HG03460 (cell line): ENCODE measurements around the gene RAD18.

Source experiments
- ATAC-seq: cut with Tn5 transposase; IDR thresholded peaks from one replicate; pipeline ENCODE4 v1.9.1; 2021; ENCODE audit not compliant: unreplicated experiment

Gene RAD18

DNA sequence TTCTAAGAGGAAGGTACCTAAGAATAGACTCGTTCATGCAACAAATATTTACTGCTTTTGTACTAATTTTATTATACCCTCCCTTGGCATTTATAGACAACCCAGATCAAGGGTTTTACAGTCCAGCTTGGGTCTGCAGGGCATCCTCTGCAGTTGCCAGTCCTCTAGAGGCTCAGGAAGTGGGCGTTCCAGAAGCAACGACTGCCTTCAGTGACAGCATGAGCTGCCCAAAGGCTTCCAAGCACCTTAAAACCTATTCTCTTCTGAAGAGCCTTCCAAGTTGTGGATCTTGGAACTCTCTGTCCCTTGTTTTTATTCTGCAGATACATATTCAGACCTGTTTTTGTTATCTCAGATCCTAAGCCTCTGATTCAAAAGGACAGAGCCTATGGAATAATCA is 95.6 kb downstream of the RAD18 start:
- ATAC-seq = no peak

DNA sequence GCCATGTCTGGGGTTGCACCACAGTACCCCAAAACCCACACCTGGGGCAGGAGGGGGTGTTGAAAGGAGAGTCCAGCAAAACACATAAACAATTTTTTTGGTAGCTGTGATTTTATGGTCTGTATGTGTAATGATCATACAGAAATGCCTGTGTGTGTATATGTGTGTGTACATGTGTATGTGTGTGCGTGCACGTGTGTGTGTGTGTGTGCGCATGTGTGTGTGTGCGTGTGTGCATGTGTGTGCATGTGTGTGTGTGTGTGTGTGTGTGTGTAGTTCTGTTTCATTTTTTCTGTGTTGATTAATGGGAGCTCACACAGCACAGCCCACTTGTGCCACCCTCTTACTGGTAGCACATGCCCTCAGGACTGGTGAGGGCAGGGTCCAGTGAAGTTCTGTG is 97.6 kb downstream of the RAD18 start:
- ATAC-seq = no peak

DNA sequence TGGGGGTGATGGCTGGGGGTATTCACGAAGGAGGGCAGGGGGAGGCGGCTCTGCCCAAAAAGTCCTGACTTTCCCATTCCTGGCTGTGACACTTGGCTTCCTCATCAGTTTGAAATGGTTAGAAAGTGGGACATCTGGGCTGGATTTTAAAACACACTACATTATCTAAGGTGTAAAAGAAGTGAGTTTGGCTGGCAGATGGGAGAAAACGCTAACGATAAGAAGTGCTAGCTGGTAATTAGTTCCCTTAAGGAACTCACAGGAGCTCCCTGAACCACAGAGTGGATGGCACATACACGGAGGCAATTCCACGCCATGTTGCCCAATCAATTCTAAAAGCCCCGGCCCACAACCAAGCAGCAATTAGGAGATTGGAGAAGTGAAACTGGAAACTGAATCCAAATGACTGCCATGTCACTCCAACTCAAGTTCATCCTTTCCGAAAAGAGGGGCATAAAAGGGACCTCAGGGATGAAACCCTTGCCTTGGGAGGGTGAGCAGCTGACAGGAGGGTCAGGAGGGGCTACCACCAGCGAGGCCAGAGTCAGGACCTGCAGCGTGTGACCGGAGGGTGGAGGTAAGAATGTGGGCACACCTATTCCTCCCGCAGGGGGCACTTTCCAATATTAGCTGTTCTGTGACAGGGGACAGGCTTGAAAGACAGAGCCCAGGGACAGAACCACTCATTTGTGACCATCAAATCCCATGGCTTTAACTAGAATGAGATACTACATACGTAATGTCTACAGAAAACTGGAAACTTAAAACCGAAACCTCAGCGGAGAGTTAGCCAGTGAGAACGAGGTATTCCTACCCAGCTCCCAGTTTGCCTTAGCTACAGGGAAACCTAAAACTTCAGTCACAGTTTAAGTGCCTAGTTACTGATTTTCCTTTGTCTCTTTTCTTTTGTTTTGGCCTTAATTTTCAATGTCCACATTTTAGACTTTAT is 98.6 kb downstream of the RAD18 start:
- ATAC-seq = no peak

DNA sequence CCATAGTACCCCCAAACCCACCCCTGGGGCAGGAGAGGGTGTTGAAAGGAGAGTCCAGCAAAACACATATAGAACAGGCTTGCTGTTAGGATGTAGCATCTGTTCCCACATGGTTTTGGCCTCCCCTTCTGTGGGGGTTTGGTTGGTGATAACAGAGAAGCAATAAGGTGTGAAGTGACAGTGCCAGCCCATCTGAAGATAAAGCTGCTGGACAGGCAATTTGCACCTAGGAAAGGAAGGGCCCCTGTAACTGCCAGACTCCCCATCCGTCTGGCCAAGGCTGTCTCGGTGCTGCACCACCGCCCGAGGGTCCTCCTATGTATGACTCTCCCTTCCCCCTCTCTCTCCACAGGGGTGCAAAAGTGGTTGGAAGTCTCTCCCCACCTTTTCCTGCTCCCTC is 99.4 kb downstream of the RAD18 start:
- ATAC-seq = no peak

- ATAC-seq = no peak
Measured at GRCh38 chr3:8857720-8858367, 105.4 kb downstream of the RAD18 start.

DNA sequence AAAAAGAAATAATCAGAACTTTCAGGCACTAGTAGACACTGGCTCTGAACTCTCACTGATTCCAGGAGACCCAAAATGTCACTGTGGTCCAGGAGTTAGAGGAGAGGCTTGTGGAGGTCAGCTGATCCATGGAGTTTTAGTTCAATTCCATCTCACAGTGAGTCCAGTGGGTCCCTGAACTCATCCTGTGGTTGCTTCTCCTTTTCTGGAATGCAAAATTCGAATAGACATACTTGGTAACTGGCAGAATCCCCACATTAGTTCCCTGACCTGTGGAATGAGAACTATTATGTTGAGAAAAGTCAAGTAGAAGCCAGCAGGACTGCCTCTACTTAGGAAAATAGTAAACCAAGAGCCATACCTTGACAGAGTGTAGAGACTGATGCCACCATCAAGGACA is 106.6 kb downstream of the RAD18 start:
- no peak for ATAC-seq

DNA sequence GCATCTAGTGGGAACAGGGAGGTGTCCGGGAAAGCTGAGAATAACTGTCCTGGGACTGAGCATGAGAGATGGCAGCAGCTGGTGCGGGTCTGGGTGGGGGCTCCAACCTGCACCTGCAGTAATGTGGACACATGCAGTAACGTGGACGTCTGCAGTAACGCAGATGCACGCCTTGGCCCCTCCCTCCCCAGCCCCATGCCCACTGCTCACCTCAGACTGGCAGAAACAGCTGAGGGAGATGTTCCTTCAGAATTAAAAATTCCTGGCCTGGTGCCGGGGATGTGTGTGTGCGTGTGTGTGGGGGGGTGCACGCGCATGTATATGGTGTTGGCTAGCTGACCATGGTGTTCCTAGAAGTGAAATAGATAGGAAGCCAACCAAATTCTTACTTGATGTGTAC is 107.2 kb downstream of the RAD18 start:
- ATAC-seq = no peak

DNA sequence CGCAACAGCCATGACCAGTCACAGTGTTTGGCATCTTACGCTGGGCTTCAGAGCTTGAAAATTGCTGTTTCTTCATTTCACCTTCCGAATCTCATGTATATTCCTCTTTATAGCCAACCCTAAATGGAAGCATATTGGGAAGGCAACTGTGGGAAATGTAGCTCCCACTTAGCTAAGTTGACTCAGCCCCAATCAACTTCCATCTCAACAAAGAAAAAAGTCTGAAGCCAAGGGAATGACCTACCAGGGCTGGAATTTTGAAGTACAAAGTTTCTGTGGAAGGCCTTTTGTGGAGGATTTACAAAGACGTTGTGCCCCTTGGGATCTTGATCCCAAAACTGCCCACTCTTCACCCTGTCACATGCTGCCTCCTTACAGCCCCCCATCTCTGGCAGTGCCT is 108.6 kb downstream of the RAD18 start:
- ATAC-seq = no peak

DNA sequence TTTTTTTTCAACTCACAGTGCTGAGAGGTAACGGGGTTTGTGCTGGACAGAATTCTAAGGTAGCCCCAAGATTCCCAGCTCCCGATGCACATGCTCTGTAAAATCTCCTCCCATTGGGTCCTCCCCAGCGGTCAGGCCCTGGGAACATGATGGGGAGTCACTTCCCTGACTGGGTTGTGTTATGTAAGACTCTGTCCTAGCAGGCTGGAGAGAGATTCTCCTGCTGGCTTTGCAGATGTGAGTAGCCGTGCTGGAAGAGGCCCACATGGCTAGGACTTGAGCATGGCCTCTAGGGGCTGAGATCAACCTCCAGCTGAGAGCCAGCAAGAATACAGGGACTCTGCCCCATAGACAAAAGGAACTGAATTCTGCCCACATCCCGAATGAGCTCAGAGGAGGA is 110.2 kb downstream of the RAD18 start:
- ATAC-seq = no peak

DNA sequence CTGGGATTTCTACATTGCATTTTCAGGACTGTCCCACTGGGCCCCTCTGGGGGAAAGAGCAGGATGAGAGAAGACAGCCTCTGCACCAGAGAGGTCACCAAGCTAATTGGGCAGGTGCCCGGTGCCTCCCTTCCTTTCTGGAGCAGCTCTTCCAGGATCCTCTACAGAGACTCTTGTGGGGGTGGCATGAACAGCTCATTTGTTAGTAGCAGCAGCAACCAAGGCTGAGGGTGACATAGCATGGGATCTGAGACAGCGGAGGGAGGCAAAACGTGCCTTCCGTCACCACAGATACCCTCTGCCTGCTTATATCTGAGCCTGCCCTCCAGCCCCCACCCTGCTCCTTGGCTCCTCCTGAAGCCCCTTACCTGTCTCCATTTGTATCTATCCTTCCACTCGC is 110.8 kb downstream of the RAD18 start:
- no peak for ATAC-seq

- no peak for ATAC-seq
Measured at GRCh38 chr3:8851703-8852102, 111.6 kb downstream of the RAD18 start.

DNA sequence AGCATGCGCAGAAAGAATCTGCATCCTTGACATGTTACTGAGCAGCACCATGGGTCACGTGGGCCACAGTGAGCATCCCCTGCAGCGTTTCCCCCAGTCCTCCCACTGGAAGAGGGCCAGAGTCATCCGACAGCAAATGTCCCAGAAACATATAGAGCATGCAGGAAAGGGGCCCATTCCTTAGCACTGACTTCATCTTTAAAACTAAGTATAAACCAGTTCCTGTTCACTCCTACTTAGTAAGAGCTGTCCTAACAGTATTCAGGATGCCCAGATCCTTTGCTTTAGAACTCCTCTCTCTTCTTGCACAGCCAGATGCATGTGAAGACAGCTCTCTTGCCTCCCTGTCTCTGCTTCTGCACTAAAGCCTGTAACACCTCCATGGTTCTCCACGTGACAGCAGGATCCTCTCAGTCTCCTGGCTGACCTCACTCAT is 114.6 kb downstream of the RAD18 start:
- no peak for ATAC-seq

GRCh38 chr3:8847317-8847716 is 116.0 kb downstream of the RAD18 start:
- no peak for ATAC-seq

- no peak for ATAC-seq
Measured at GRCh38 chr3:8846176-8846575, 117.1 kb downstream of the RAD18 start.

GRCh38 chr3:8845641-8846040 is 117.6 kb downstream of the RAD18 start:
- no peak for ATAC-seq

DNA sequence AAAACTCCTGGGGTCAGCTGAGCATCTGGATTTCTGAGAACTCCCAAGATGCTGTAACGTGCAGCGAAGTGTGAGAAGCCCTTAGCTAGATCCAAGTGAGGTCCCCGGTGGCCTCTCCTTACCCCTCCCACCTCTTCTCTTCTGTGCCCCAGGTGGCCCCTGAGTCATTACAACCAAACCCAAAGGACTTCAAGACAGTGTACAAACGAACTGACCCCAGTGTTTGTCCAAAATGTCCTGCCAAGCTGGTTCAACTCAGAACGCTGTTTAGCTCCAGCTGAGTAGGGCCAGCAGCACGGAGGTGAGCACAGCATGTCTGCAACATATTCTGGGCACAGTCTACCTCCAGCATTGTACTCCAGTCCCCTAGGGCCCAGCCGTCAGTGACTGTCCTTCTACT is 119.9 kb downstream of the RAD18 start:
- ATAC-seq = no peak

DNA sequence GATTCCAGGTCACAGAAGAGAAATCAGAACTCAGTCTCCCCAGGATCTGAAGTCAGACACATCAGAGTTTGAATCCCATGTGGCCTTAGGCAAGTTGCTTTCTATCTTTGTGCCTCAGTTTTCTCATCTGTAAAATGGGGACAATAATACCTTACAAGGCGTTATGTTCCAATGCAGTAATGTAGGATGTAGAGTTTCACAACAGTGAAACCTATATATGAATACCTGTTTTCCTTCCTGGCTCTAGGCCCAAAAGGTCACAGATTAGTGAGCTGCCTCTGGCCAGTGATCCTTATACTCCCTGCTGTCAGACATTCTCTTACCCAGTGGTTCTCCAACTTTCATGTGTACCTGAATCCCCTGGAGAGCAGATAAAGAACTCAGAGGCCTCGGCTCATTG is 121.0 kb downstream of the RAD18 start:
- ATAC-seq = no peak

- no peak for ATAC-seq
Measured at GRCh38 chr3:8841472-8841871, 121.8 kb downstream of the RAD18 start.

GRCh38 chr3:8840556-8840955 is 122.7 kb downstream of the RAD18 start:
- ATAC-seq = no peak

GRCh38 chr3:8839607-8840325 is 123.5 kb downstream of the RAD18 start:
- ATAC-seq = no peak

- no peak for ATAC-seq
Measured at GRCh38 chr3:8838765-8839423, 124.4 kb downstream of the RAD18 start.
